Right kidney (tissue), 1 donor: ENCODE measurements around the gene SYNDIG1.

Experiments used
- DNase-seq: peaks from one replicate; pipeline ENCODE4 v3.0.0-alpha.2; 2016

The SYNDIG1 gene

GRCh38 chr20:24674921-24675605 lies 205.6 kb downstream of the SYNDIG1 start:
- no peak for DNase-seq

GRCh38 chr20:24675651-24676352 lies 206.4 kb downstream of the SYNDIG1 start:
- DNase-seq: no peak

DNA sequence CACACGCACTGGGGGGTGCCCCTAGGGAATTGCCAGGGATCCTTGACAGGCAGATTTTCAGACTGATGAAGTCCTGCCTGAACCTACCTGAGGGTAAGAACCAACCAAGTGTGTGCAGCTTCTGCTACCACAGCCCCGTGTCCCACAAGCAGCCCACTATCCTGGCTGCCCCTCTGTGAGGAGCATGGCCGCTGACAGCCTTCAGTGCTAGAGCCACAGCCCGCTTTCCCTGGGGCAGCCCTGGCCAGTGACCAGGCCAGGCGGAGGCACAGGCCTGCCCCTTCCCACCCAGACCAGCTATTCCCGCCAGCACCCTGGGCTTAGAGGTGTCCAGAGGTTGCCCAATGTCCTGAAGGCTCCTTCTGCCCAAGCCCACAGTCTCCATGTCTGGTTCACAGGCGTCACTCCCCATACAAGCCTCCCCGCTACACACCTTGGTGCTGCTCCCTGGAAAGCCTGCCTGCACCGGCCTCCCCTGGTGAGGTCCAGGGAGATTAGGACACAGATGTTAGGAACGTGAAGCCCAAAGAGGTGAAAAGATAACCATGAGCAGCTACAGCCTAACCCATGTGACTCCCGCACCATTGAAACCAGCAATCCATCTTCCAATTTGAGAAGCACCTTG lies 207.0 kb downstream of the SYNDIG1 start:
- DNase-seq: no peak

DNA sequence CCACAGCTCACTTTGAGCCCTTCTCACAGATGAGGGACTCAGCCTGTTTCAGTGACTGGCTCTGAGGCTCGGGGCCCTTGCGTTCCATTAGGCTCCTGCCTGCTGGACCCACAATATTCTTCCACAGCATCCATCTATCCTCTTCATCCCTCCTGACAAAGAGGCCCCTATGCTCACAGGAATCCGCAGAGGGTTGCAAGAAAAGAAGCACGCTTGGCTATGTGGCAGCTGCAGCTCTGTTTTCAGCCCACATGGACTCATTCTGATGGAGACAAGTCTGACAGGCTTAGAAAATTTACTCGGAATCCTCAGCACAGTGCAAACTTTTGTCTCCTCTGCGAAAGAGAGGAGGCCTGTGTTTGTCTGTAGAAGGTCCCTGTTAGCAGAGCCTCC lies 207.5 kb downstream of the SYNDIG1 start:
- DNase-seq: no peak

- DNase-seq: no peak
Measured at GRCh38 chr20:24677626-24678315, 208.3 kb downstream of the SYNDIG1 start.

DNA sequence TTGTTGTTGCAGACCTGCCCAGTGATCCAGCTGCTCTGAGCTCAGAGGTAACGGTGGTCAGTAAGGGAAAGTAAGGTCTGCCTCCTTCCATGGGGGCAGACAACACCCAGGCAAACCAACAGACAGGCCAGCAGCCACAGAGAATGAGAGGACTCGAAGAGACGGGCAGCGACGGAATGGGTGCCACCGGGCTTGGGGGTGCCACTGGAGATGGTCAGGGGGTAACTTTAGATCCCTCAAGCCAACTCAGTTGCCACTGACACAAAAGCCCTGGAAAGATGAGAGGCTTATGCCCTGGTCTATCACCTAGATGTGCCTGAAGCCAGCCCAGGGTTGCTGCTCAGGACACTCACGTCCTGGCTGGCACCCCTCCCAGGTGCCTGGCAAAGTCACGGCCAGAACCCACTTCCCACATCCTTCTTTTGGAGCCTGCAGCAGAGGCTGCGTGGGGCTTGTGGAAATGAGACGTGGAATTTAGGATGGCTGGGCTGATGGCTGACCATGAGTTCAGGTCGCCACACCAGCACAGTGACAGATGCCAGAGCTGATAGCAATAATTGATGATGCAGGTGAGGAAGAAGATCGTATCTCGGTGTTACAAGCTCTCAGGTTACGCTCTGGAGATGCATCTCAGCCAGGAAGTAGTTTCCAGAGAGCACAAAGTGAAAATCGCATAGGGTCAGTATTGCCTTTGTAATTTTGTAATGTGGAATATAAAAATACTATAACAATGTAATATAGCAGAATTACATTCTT lies 209.1 kb downstream of the SYNDIG1 start:
- DNase-seq: no peak

DNA sequence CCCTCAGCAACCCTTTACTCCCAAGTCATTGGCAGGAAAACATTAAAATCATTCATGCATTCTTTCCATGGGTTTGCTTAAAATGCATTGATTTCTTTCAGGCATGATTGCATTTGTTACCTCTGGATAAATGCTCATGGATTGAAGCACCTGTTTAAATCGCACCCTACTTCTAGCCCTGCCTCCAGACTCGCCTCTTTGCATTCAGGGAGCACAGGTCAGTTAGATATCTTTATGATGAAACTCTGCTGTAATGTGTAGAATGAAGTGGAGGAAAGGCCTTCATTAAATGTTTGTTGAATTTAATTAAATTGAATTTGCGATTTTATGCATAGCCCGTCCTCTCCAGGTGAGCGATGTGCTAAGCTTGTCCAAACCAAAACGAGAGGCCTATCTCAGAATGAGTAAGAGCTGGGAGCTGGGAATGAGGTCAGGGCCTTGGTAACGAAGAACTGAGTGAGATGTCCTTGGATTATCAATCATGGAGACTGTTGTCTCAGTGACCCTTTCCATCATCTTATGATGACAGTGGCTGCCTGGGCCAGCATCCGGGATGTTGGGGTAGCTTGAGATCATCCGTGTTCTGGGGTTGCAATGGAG lies 210.1 kb downstream of the SYNDIG1 start:
- no peak for DNase-seq

DNA sequence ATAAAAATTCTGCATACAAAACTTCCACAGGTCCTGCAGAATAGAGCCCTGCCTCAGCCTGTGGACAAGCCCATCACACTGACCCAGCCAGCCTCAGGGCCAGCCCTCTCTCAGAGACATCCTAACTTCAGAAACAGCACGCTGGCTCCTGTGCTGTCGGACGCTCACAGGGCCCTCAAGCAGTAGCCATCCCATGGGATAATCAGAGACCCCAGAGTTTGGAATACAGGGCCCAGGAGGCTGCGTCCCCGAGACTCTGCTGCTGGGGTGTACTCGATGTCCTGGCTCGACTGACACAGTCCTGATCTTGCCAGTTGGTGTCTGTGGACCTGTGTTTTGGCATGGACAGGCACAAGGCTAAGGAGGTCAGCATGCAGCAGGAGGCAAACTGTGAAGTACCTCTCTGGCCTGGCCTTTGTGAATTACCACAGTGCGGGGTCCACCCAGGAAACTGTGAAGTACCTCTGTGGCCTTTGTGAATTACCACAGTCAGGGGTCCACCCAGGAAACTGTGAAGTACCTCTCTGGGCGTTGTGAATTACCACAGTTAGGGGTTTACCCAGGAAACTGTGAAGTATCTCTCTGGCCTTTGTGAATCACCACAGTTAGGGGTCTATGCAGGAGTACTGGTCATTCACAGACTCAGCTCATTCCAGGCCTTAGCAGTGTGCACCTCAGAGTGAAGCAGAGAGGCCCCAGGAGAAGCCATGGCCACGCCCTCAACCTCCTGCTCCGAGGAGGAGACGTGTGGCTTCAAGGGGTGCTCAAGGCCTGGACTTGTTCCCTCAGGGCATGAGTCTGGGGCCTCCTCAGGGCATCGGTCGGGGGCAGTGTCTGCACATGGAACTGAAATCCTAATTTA lies 212.4 kb downstream of the SYNDIG1 start:
- DNase-seq: no peak

DNA sequence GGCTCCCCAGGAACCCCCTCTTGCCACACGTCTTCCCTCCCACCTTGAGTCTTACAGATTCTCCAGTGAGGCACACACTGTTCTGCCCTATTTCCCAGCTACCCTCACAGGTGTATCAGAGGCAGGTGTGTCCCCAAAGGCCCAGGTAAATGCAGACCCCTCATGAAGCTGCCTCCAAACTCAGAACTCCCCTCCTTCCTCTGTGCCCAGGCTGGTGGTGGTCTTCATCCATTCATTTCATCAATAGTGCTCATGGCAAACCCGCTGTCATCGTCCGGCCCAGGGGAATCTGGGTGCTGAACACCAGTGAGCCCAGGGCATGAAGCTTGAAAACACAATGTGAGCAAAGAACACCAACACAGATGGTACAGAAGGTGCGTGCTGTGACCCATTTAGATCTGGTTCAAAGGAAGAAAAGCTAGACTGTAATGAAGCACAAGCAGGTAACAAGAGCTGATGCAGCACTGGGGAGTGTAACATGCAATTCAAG lies 213.1 kb downstream of the SYNDIG1 start:
- DNase-seq: no peak

GRCh38 chr20:24683676-24684075 lies 214.2 kb downstream of the SYNDIG1 start:
- no peak for DNase-seq

DNA sequence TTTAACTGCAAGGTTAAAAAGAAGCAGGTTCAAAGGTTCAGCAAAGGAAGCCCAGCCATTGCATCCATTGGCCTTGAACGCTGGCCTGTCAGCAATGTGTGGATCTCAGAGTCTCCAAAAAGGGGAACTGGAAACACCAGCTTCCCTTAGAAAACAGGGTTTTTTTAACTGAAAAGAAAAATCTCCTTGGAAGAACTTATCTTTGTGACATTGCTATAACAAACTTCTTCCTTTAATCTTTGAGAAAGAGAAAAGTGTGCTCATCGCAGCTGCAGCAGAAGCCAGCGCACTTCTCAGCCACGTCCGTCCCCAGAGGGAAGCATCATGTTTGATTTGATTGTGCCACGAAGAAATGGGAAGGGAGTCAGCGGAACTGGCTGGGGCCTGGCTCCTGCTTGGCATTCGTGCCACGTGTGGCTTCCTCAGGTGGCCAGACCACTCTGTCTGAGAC lies 215.0 kb downstream of the SYNDIG1 start:
- no peak for DNase-seq

- no peak for DNase-seq
Measured at GRCh38 chr20:24684956-24685691, 215.7 kb downstream of the SYNDIG1 start.

GRCh38 chr20:24685736-24686135 lies 216.3 kb downstream of the SYNDIG1 start:
- no peak for DNase-seq

DNA sequence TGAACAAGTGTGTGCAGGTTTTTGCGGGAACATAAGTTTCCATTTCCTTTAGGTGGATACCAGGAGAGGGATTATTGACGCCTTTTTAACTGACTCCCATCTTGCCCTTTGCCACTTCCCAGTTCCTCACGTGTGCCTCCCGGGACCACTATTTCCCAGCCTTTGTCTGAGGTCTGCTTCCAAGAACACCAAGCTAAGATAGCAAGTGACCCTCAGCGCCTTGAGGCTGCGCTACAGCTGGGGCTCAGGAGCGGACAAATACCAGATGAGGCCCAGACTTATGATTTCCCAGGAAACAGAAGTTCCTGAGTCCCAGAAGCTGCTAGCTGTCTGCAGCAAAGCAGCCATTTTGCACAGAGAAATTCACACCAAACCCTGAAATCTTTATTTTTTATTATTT lies 216.7 kb downstream of the SYNDIG1 start:
- no peak for DNase-seq

GRCh38 chr20:24690408-24690807 lies 221.0 kb downstream of the SYNDIG1 start:
- no peak for DNase-seq

DNA sequence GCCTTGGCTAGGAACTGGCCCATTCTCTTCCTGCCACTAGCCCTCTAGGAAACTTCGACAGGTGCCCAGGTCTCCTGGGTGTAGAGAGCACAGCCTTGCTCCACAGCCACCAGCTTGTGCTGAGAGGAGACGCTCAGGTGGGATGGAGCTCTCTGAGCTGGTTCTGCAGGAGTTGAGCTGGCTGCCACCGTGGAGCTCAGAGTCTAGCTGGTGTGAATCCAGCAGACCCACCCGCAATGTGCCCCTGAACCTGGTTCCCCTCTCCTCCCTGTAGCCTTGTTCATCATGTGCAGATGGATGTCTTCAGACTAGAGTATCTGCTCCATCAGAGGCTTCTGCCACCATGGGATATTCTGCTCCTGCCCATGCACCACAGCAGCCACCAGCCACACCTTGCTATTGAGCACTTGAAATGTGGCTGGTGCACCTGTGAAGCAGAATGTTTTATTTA lies 222.5 kb downstream of the SYNDIG1 start:
- no peak for DNase-seq

- no peak for DNase-seq
Measured at GRCh38 chr20:24692446-24693200, 223.2 kb downstream of the SYNDIG1 start.

DNA sequence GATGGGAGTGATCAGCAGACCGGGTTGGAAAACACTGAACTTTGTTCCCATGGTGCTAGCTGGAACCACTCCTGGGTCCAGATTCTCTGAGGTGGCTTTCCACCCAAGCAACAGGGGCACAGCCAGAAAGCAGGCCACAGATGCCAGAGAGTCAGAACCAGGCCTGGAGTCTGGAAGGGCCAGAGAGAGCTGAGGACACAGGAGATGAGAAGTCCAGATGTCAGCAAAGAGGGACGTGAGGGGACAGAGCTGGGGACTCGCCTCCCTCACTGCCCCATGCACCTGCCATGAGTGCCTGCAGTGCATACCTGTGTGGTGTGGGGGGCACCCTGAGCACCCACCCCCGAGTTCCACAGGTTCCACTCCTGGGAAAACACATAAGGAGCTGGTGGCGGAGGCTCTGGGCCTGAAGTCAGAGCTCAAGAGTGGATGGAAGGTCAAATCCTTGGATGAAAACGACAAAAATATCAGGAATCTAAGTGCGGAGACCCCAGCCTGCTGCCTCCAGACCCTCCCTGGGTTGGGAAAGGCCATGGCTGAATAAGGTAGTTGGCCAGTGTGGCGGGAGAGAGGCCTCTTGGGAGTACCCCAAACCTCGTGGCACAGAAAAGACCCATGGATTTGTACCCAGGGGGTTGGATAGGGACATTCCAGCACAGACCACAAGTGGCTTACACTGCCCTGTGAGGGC lies 224.2 kb downstream of the SYNDIG1 start:
- no peak for DNase-seq
